Mucosa of rectum (tissue), 2 donors: Measurements from ENCODE around the gene TOPORS.
A peak's percentile ranks its signal among the peaks of the same experiment; 100 is the strongest.
"Not testable (repeated sequence)": the region's sequence is repeated elsewhere in the genome, so short reads cannot be mapped to it uniquely, and the experiment has no call there.

Source experiments
- H3K27ac ChIP-seq, 2 donors: one replicate each; pipeline ENCODE4 v1.7.0; 2013; ENCODE audit warnings: inconsistent platforms in 2 of 2, low read depth in 2 of 2, low read length in 2 of 2
- H3K27me3 ChIP-seq, 2 donors: one replicate each; pipeline ENCODE4 v1.7.0; 2013; ENCODE audit warnings: low read length in 2 of 2; ENCODE audit not compliant: control insufficient read depth in 2 of 2, insufficient read depth in 2 of 2
- H3K36me3 ChIP-seq, 2 donors: one replicate each; pipeline ENCODE4 v1.7.0; 2013; ENCODE audit warnings: low read length in 2 of 2; ENCODE audit not compliant: control insufficient read depth in 2 of 2, insufficient read depth in 2 of 2
- H3K4me1 ChIP-seq, 2 donors: one replicate each; pipeline ENCODE4 v1.7.0; 2013; ENCODE audit warnings: low read length in 2 of 2, mild to moderate bottlenecking in 1 of 2; ENCODE audit not compliant: control insufficient read depth in 2 of 2, insufficient read depth in 2 of 2
- H3K4me3 ChIP-seq, 2 donors: one replicate each; pipeline ENCODE4 v1.7.0; 2013; ENCODE audit warnings: low read length in 2 of 2
- H3K9ac ChIP-seq, 2 donors: one replicate each; pipeline ENCODE4 v1.7.0; 2013; ENCODE audit warnings: low read length in 2 of 2, low read depth in 1 of 2, mild to moderate bottlenecking in 1 of 2
- H3K9me3 ChIP-seq, 2 donors: one replicate each; pipeline ENCODE4 v1.7.0; 2013; ENCODE audit warnings: low read length in 2 of 2; ENCODE audit not compliant: control insufficient read depth in 2 of 2
- donor health status: healthy.
- donor health status: Normal muscosa, but diverticular disease.

The TOPORS gene

DNA sequence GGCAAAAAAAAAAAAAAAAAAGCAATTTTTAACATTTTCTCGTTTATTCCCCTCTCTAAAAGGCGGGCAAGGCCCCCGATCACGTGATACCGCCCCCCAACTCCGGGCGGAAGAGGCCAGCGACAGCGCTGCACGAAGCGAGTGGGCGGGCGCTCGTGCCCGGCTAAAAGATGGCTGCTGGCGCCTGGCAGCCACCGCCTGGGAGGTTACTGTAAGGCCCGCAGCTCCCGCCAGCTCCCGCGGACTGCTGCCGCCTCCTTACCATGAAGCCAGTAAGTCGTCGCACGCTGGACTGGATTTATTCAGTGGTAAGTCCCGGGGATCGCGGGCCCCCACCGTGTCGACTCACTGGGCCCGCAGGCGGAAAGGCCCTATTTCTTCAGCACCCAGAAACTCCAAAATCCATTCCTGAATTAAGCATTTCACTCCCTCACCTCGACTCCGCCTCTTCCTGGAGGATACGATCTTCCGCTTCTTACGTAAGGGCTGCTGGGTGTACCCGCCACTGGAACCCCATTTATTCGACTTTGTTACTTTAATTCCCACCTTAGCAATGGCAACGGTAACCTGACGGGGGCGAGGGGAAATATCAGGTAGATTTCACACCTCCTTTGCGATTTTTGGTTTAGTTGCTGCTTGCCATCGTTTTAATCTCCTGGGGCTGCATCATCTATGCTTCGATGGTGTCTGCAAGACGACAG is at the start of gene TOPORS, which contains the start of gene SMIM27:
Gene TOPORS, minus strand, starts transcription at position 415 of the 701 bp plus-strand sequence. Its CDS starts 150 bp downstream, at position 265.
Gene SMIM27, plus strand, starts transcription at position 156 of the 701 bp plus-strand sequence. Its CDS starts 108 bp downstream, at position 264.
- H3K9me3 ChIP-seq: no peaks in the 10 kb centered on the region
- H3K4me3 ChIP-seq: peak within 1 kb of the TSS; percentile 84 to 96
- peak within 1 kb of the TSS; percentile 90 to 96 for H3K27ac ChIP-seq
- H3K36me3 ChIP-seq: no peaks in the 10 kb centered on the region
- H3K9ac ChIP-seq: peak within 1 kb of the TSS; percentile 81 to 95
- no peaks in the 10 kb centered on the region for H3K27me3 ChIP-seq
- H3K4me1 ChIP-seq: peaks cover 6% of the 10 kb centered on the region in 2 donors

DNA sequence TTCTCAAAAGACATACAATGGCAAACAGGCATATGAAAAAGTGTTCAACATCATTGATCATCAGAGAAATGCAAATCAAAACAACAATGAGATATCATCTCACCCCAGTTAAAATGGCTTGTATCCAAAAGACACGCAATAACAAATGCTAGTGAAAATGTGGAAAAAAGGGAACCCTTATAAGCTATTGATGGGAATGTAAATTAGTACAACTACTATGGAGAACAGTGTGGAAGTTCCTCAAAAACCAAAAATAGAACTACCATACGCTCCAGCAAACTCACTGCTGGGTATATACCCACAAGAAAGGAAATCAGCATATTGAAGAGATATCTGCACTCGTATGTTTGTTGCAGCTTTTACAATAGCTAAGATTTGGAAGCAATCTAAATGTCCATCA is 46.6 kb upstream of the TOPORS start:
- not testable (repeated sequence) for H3K27me3 ChIP-seq, H3K4me3 ChIP-seq, H3K9ac ChIP-seq, H3K9me3 ChIP-seq, H3K36me3 ChIP-seq, H3K4me1 ChIP-seq, H3K27ac ChIP-seq

DNA sequence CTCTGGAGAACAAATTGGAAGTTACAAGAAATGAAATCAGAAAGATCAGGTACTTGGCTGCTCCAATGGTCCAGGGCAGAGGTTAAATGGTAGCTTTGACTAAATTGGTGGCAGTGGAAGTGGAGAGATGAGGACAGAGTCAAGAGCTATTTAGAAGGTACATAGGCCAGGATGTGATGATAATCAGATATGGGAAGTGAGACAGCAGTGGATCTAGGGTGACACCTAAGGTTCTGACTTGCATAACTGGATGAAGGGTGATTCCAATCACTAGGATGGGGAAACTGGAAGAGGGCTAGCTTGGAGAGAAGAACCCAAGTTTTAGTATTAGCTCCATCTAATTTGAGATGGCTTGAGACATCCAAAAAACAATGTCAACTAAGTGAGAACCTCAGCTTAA is 44.5 kb upstream of the TOPORS start:
- Histone ChIP-seq H3K4me3 (peak overlapping the region in 1 of 2 donors; percentile 7), H3K9ac (no peak overlapping the region), H3K36me3 (no peaks in the 10 kb centered on the region), H3K27ac (no peak overlapping the region), H3K9me3 (no peaks in the 10 kb centered on the region), H3K4me1 (no peaks in the 10 kb centered on the region), H3K27me3 (peaks cover 0 to 5% of the 10 kb centered on the region in 2 donors)

- H3K9ac ChIP-seq: no peak overlapping the region
- no peak overlapping the region for H3K27ac ChIP-seq
- peaks cover 0 to 5% of the 10 kb centered on the region in 2 donors for H3K27me3 ChIP-seq
These were observed 43.9 kb upstream of the TOPORS start for GRCh38 chr9:32596096-32596865.

GRCh38 chr9:32590898-32591297 is 38.5 kb upstream of the TOPORS start:
- H3K27ac ChIP-seq: no peak overlapping the region
- no peaks in the 10 kb centered on the region for H3K4me1 ChIP-seq
- no peaks in the 10 kb centered on the region for H3K36me3 ChIP-seq
- no peaks in the 10 kb centered on the region for H3K27me3 ChIP-seq
- no peaks in the 10 kb centered on the region for H3K9me3 ChIP-seq
- H3K9ac ChIP-seq: no peak overlapping the region
- no peak overlapping the region for H3K4me3 ChIP-seq

More at GRCh38 chr9:32596096-32596865, 43.9 kb upstream of the TOPORS start:
- no peaks in the 10 kb centered on the region for H3K4me1 ChIP-seq
- no peak overlapping the region for H3K4me3 ChIP-seq
- no peaks in the 10 kb centered on the region for H3K9me3 ChIP-seq
- no peaks in the 10 kb centered on the region for H3K36me3 ChIP-seq

GRCh38 chr9:32590476-32590875 is 38.1 kb upstream of the TOPORS start:
- Histone ChIP-seq H3K4me3 (no peak overlapping the region), H3K9me3 (no peaks in the 10 kb centered on the region), H3K27me3 (no peaks in the 10 kb centered on the region), H3K27ac (no peak overlapping the region), H3K4me1 (no peaks in the 10 kb centered on the region), H3K36me3 (no peaks in the 10 kb centered on the region), H3K9ac (no peak overlapping the region)

GRCh38 chr9:32589083-32589723 is 36.8 kb upstream of the TOPORS start:
- Histone ChIP-seq H3K27ac (no peak overlapping the region), H3K4me1 (no peaks in the 10 kb centered on the region), H3K36me3 (no peaks in the 10 kb centered on the region), H3K9me3 (no peaks in the 10 kb centered on the region), H3K9ac (no peak overlapping the region), H3K4me3 (no peak overlapping the region), H3K27me3 (peaks cover 0 to 2% of the 10 kb centered on the region in 2 donors)

- Histone ChIP-seq H3K27ac (no peak overlapping the region), H3K4me1 (no peaks in the 10 kb centered on the region), H3K36me3 (no peaks in the 10 kb centered on the region), H3K9ac (no peak overlapping the region), H3K4me3 (no peak overlapping the region), H3K27me3 (peaks cover 0 to 2% of the 10 kb centered on the region in 2 donors), H3K9me3 (no peaks in the 10 kb centered on the region)
These were observed 35.5 kb upstream of the TOPORS start for GRCh38 chr9:32587901-32588300.

- Histone ChIP-seq H3K27ac (no peak overlapping the region), H3K4me1 (no peaks in the 10 kb centered on the region), H3K4me3 (no peak overlapping the region)
These were observed 32.4 kb upstream of the TOPORS start for GRCh38 chr9:32584784-32585183.

More at GRCh38 chr9:32584784-32585183, 32.4 kb upstream of the TOPORS start:
- Histone ChIP-seq H3K36me3 (no peaks in the 10 kb centered on the region), H3K9me3 (no peaks in the 10 kb centered on the region), H3K27me3 (peaks cover 2 to 4% of the 10 kb centered on the region in 2 donors), H3K9ac (no peak overlapping the region)
